Nephron (organoid): ENCODE results near the gene ANGPTL2.

Experiments used
- H3K27ac Mint-ChIP-seq, 3 experiments: 2 replicates each; pipeline ENCODE4 v1.8.0; 2020; ENCODE audit warnings: mixed read lengths in 3 of 3, mild to moderate bottlenecking in 2 of 3, moderate library complexity in 1 of 3
- H3K27me3 Mint-ChIP-seq: 2 replicates; pipeline ENCODE4 v1.8.0; 2021; ENCODE audit warnings: low read depth, mild to moderate bottlenecking, moderate library complexity, mixed read lengths
- H3K36me3 Mint-ChIP-seq: 2 replicates; pipeline ENCODE4 v1.8.0; 2020; ENCODE audit warnings: low read depth, mixed read lengths
- H3K4me1 Mint-ChIP-seq: 2 replicates; pipeline ENCODE4 v1.8.0; 2020; ENCODE audit warnings: mixed read lengths
- H3K4me3 Mint-ChIP-seq, 3 experiments: 2 replicates each; pipeline ENCODE4 v1.8.0; 2020; ENCODE audit warnings: mild to moderate bottlenecking in 3 of 3, mixed read lengths in 3 of 3, moderate library complexity in 2 of 3
- H3K9me3 Mint-ChIP-seq: 2 replicates; pipeline ENCODE4 v1.8.0; 2020; ENCODE audit warnings: mixed read lengths
- TF ChIP-seq, protein P1 (sequence below), 3 experiments: fragments of 200-600 bp; sonication (generic); IDR thresholded peaks; one replicate each; pipeline ENCODE4 v1.5.0; 2021; ENCODE audit warnings: antibody characterized with exemption in 3 of 3; ENCODE audit not compliant: unreplicated experiment in 3 of 3

Gene ANGPTL2

DNA sequence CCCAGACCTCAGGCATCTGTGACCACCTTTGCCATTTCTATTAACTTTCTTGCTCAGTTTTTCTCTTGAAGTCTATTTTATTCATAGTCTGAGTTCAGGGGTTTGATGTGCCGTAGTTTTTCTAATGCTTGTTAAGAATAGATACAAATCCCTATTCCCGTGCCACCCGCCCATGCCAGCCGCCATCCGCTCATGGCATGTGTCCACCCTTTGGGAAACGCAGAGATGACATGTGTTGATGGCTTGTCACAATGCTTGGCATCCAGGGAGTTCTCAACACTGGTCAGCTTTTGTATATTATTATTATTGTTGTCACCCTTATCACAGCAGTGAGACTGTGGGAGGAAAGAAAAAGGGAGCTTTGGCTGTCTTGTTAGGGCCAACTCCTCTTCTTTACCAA is 17.3 kb upstream of the ANGPTL2 start:
- H3K4me3 Mint-ChIP-seq = no peak overlapping the region
- H3K9me3 Mint-ChIP-seq = no peaks in the 10 kb centered on the region
- no peak overlapping the region for H3K27ac Mint-ChIP-seq
- peaks cover 4% of the 10 kb centered on the region for H3K27me3 Mint-ChIP-seq
- H3K36me3 Mint-ChIP-seq = no peaks in the 10 kb centered on the region
- TF ChIP-seq, protein P1, sequence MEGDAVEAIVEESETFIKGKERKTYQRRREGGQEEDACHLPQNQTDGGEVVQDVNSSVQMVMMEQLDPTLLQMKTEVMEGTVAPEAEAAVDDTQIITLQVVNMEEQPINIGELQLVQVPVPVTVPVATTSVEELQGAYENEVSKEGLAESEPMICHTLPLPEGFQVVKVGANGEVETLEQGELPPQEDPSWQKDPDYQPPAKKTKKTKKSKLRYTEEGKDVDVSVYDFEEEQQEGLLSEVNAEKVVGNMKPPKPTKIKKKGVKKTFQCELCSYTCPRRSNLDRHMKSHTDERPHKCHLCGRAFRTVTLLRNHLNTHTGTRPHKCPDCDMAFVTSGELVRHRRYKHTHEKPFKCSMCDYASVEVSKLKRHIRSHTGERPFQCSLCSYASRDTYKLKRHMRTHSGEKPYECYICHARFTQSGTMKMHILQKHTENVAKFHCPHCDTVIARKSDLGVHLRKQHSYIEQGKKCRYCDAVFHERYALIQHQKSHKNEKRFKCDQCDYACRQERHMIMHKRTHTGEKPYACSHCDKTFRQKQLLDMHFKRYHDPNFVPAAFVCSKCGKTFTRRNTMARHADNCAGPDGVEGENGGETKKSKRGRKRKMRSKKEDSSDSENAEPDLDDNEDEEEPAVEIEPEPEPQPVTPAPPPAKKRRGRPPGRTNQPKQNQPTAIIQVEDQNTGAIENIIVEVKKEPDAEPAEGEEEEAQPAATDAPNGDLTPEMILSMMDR (IDR thresholded peaks at IDR 0.05; ENCODE audit: unreplicated experiment in 3 of 3) = no peak
- peaks cover 48% of the 10 kb centered on the region for H3K4me1 Mint-ChIP-seq

DNA sequence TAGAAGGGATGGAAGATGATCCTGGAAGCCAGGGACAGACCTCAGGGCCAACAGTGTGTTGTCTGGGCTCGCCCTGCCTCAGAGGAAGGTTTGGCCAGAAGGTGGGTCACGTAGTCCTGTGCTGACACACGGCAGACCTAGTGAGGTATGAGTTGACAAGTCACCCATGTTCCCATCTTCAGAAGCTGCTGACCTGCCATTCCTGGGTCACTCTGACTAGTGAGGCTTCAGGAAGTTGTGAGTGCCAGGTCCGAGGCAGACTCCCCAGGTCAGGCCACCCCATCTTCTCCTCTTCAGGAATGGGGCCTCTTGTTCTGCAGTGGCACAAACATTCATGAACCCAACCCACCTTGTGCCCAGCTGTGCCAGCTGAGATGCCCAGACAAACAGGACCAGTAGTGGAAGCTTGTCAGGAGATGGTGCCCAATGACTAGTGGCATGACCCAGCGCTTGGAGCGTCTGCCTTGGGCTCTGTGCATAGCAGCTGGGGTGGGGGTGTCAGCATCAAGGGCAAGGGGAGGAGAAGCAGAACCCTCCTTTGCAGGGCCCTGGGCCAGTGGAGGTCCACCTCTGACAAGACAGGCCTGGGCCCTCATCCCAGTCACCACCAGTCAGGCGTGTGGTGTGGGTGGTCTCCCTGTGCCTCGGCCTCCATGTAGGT is 16.8 kb upstream of the ANGPTL2 start:
- peaks cover 4% of the 10 kb centered on the region for H3K27me3 Mint-ChIP-seq
- no peaks in the 10 kb centered on the region for H3K36me3 Mint-ChIP-seq
- peaks cover 54% of the 10 kb centered on the region for H3K4me1 Mint-ChIP-seq
- H3K4me3 Mint-ChIP-seq = no peak overlapping the region
- TF ChIP-seq, protein P1 (IDR thresholded peaks at IDR 0.05; ENCODE audit: unreplicated experiment in 3 of 3) = no peak
- no peaks in the 10 kb centered on the region for H3K9me3 Mint-ChIP-seq
- no peak overlapping the region for H3K27ac Mint-ChIP-seq

DNA sequence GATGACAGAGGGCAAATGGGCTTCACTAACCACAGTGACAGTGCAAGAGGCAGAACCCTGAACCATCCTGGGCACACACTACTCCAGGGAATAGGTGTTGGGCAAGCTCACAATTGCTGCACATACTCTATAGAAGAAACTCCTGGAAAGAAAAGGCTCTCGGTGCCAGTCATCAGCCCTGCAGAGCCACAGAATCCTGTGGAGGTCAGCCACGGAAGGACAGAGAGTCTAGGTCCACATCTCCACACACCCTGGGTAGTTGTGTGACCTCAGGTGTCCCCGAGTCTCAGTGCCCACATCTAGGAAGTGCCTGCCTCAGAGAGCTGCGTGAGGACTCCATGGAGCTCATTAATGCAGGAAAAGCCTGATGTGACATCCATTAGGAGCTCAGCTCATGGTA is 16.0 kb upstream of the ANGPTL2 start:
- H3K27ac Mint-ChIP-seq = no peak overlapping the region
- H3K27me3 Mint-ChIP-seq = peaks cover 4% of the 10 kb centered on the region

DNA sequence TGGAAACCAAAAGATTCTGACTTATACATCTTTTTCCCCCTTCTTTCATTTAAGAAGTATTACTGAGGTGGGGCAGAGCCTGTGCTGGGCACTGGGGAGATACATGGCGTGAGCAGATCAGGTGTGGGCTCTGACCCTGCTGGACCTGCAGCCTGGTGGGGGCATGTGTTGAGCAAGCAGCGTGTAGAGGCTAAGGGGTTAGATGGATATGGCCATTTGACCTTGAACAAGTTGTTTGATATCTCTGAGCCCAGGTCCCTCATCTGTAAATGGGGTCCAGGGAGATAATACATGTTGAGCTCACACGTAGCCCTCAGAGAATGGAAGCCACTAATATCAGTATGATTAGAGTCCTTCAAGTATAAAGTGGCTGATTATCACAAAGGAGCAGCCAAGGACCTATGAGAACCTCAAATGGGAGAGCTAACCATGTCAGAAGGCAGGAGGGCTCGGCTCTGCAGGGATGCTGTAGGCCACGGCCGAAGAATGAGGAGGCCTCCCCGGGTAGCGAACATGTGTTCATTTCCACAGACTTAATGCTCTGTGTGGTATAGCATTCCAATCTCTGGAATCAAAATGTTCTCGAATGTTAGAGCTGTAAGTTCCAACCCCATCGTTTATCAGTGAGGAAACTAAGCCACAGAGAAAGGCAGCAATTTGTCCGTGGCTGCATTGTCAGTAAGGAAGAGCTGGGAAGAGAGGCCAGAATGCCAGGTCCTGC is 15.4 kb upstream of the ANGPTL2 start:
- Mint-ChIP-seq H3K27me3 (peaks cover 4% of the 10 kb centered on the region), H3K4me3 (no peak overlapping the region), H3K36me3 (no peaks in the 10 kb centered on the region), H3K27ac (no peak overlapping the region), H3K4me1 (peaks cover 58% of the 10 kb centered on the region), H3K9me3 (no peaks in the 10 kb centered on the region)
- TF ChIP-seq, protein P1 (IDR thresholded peaks at IDR 0.05; ENCODE audit: unreplicated experiment in 3 of 3) = no peak

More for the DNA sequence above, 16.0 kb upstream of the ANGPTL2 start:
- TF ChIP-seq, protein P1 (IDR thresholded peaks at IDR 0.05; ENCODE audit: unreplicated experiment in 3 of 3) = no peak
- Mint-ChIP-seq H3K4me3 (no peak overlapping the region), H3K4me1 (peaks cover 60% of the 10 kb centered on the region), H3K9me3 (no peaks in the 10 kb centered on the region), H3K36me3 (no peaks in the 10 kb centered on the region)

DNA sequence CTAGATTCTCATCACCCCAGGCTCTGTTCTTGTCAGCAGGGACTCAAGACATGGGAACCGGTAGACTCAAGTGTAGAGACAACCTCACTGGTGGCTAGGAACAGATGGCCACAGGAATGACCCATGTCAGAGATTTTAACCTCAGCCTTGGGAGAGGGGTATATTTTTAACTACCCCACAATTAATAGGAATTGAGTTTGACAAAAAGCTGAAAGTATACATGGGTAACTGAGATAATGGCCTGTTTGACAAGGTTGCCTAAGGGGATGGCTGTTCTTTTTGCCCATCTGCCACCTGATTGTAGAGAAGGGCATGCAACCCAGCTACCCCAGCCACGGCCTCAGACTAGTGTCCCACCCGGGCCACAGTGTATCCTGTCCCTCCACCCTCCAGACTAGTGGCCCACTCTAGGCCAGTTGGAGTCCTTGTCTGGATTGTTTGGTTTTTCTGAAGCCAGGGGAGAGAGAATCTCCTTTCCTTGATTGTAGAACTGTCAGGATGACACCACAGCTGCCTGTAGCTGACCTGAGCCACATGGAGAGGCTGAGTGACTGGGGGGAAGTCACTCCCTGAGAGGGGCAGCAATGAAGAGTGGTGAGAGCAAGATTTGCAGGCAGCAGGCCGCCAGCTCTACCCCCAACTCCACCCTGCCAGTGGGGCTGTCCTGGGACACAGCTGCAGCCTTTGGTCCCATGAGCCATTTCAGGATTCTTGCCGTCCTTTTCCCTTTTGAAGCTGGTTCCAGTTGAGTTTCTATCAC is 14.6 kb upstream of the ANGPTL2 start:
- Mint-ChIP-seq H3K36me3 (no peaks in the 10 kb centered on the region), H3K27me3 (peaks cover 4% of the 10 kb centered on the region)

More for the DNA sequence above, 14.6 kb upstream of the ANGPTL2 start:
- Mint-ChIP-seq H3K4me1 (peaks cover 65% of the 10 kb centered on the region), H3K4me3 (no peak overlapping the region), H3K27ac (no peak overlapping the region), H3K9me3 (no peaks in the 10 kb centered on the region)
- TF ChIP-seq, protein P1 (IDR thresholded peaks at IDR 0.05; ENCODE audit: unreplicated experiment in 3 of 3) = no peak
